ENCODE data around the gene PGGHG.
"Not testable (repeated sequence)": the region's sequence is repeated elsewhere in the genome, so short reads cannot be mapped to it uniquely, and the experiment has no call there.

The PGGHG gene

DNA sequence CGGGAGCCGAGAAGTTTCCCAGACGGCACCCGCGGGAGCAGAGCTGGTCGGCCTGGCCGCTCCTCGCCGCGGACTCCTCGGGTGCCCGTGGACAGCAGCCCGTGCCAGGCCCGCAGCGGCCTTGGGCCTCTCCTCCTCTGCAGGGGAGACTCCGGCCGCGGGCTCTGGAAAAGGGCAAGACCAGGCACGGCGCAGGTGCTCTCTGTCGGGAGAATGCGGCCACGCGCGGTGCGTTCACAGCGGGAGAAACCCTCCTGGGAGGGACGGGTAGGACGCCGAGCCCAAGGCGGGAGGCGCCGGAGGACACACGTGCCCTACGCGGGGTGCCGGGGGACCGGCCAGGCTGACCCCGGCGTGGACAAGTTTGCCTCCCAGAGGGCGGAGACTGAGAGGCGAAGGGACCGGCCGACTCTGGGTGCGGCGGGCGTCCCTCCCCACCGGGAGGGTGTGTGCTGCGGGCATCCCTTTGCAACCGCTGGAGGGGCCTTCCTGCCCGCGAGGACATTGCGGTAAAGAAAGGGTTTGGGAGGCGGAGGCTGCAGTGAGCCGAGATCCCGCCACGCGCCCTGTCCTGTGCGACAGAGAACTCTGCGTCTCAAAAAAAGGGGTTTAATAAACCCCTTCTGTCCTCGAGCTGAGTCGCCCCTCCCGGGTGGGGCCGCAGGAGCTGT, 27.2 kb downstream of the PGGHG start:
- DNase-seq = no peak

- no peak for DNase-seq
Observed at GRCh38 chr11:316891-317301, 28.0 kb downstream of the PGGHG start.

GRCh38 chr11:317668-318404, 28.9 kb downstream of the PGGHG start:
- not testable (repeated sequence) for DNase-seq

- not testable (repeated sequence) for DNase-seq
Observed at GRCh38 chr11:318405-319120, 29.6 kb downstream of the PGGHG start.

DNA sequence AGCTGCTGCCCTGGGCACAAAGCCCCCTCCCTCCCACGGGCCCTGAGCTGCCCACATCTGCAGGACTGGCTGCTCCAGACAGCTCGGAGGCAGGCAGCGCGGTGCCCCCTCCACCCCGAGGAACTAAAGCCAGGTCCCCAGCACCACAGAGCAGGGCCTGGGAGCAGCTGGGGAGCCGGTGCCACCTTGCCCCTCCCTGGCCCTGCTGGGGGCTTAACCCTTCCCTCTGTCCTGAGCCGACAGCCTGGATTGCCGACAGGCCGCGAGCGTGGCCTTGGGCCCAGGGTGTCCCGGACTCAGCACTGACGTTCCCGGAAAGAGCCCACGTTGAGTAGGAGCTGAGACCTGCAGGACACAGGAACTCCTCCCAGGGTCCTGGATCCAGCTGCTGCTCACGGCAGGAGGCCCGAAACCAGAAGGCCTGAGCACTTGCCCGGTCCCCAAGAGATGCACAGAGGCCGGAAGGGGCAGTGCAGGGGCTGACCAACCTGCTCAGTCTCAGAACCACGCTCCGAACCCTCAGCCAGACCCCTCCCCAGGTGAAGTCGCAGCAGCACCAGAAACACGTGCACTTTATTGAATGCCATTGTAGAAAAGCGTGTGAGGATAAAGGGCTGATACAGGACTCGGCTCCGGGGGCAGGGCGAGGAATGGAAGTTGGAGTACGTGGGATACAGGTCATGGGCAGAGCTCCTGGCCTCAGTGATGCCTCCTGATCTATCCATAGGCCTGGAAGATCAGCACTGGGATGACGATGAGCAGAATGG, 30.4 kb downstream of the PGGHG start:
- DNase-seq = not testable (repeated sequence)

DNA sequence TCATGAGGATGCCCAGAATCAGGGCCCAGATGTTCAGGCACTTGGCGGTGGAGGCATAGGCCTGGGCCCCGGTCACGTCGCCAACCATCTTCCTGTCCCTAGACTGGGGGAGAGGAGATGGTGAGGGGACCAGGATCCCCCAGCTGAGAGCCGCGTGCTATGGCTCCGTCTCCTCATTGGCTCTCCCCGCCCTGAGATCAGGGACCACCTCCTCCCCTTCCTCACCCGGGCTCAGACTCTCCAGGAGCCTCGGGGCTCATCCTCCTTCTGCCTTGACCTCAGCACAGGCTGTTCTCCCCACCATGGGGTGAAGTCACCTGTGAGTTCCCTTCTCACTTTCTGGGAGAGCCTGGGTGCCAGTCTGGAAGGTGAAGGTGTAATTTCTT, 31.0 kb downstream of the PGGHG start:
- DNase-seq = not testable (repeated sequence)

- no peak for DNase-seq
Observed at GRCh38 chr11:324156-324555, 35.2 kb downstream of the PGGHG start.

- not testable (repeated sequence) for DNase-seq
Observed at GRCh38 chr11:324593-325517, 35.9 kb downstream of the PGGHG start.

DNA sequence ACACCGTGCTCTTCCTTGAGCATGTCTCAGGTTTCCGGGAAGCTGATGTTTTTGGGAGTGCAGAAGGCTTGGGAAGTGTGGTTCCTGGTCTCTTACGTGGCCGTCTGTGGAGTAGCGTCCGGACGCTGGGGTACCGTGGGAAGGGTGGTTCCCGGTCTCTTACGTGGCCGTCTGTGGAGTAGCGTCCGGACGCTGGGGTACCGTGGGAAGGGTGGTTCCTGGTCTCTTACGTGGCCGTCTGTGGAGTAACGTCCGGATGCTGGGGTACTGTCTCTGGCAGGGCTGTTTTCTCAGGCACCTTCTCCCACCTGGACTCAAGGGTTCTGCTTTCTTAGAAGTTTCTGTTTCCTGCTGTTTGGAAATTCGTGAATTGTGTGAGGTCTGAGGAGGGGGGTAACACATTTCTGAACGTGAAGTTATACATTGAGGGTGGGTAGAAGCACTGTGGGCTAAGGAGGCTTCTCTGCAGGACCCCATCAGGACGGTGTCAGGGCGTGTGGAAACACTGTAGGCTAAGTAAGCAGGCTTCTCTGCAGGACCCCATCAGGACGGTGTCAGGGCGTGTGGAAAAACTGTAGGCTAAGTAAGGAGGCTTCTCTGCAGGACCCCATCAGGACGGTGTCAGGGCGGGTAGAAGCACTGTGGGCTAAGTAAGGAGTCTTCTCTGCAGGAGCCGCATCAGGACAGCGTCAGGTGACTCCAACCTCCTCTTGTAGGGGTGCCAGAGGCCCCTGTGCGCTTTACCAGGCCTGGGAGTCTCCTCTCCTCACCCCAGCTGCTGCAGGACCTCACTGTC, 37.1 kb downstream of the PGGHG start:
- no peak for DNase-seq

- no peak for DNase-seq
Observed at GRCh38 chr11:326592-326841, 37.6 kb downstream of the PGGHG start.

DNA sequence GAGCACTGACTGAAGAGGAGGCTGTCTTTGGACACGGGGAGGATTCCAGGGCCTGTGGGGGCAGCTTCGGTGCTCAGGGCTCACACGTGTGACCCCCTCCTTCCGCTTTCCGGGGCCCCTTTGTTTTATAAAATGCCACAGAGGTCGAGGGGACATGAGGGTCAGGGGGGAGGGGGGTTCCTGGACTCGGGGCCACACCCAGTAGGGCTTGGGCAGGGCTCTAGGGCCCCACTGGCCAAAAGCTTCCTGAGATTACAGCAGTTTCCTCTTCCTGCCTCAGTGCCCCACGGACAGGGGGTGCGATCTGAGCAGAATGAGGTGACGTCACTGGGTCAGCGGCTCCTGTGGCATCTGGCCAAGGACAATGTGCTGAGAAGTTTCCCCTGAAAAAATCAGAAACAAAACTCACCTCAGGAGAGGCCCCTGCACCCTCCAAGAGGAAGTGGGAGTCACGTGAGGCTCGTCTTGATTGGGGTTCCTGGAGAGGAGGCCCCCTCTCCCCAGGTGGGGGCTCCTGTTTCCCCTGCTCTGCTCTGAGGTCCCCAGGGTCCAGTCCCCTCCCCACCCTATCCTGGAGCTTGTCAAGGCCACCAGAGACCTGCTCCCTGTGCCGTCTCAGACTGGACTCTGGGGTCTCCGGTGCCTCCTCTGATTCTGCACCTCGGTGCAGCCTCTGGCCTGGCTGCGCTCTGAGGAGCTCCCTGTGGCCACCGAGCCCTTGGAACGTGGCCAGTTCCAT, 38.1 kb downstream of the PGGHG start:
- DNase-seq = no peak

GRCh38 chr11:327581-327923, 38.6 kb downstream of the PGGHG start:
- DNase-seq = no peak

- DNase-seq = no peak
Observed at GRCh38 chr11:328012-328411, 39.1 kb downstream of the PGGHG start.

- not testable (repeated sequence) for DNase-seq
Observed at GRCh38 chr11:328516-329100, 39.7 kb downstream of the PGGHG start.

DNA sequence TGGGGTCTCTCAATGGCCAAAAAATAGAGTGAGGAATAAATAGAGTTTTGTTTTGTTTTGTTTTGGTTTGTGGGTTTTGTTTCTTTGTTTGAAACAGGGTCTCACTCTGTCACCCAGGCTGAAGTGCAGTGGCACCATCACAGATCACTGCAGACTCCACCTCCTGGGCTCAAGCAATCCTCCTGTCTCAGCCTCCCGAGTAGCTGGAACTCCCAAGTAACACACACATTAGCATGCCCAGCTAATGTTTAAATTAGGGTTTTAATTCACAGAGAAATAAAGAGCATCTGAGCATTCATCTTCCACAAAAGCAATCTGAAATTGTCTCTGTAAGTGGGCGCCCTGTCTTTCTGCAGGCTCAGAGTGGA, 40.9 kb downstream of the PGGHG start:
- no peak for DNase-seq

- no peak for DNase-seq
Observed at GRCh38 chr11:330307-330693, 41.4 kb downstream of the PGGHG start.

DNA sequence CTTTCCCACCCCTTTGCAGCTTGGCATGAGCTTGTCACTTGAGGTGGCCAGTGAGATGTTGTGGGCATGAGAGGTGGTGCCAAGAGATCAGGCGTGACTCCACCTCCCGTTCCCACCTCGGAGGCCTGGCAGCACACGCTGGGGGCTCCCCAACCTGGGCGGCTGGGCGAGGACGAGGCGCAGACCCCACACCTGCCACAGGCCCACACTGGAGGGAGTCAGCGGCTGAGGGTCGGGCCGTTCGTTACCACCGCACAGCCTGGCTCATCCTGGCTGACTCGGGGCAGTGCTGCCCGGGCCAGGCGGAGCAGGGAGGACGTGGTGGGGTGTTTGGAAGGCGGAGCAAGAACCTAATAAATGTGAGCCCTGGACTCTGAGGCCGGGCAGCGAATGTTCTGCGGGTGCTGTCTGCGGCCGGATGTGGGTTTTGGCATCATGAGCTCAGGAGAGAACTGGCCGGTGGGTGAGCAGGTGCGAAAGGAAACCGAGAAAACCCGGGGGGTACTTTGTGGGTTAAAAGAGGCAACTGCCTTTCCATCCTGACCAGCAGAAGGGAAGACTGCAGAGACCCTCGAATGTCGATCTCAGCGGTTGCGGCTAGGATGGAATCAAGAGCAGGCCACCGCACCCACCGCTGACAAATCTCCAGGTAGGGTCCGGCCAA, 41.9 kb downstream of the PGGHG start:
- no peak for DNase-seq

DNA sequence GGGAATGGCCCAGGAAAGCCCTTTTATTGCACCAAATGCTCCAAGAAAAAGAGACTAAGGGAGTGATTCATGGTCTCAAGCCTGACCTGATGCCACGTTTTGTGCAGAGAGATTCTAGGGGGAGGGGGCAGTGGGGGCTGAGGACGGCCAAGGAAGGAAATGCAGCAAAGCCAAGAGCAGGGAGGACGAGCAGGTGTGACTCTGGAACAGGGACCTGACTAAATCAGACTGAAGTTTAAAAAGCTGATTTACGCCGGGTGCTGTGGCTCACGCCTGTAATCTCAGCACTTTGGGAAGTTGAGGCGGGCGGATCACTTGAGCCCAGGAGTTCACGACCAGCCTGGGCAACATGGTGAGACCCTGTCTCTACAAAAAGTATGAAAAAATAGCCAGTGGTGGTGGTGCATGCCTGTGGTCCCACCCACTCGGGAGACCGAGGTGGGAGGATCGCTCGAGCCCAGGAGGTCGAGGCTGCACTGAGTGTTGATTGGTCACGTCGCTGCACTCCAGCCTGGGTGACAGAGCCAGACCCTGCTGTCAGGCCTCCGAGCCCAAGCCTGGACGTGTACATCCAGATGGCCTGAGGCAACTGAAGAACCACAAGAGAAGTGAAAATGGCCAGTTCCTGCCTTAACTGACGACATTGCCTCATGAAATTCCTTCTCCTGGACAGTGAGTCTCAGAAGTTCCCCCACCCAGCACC, 42.6 kb downstream of the PGGHG start:
- no peak for DNase-seq

Data from NCI-H748 treated with DMSO at 0.1 percent for 48 hours (cell line).